GM23248 (cell line): Measurements from ENCODE around the gene GPS1. TPM values are rescaled to one million over a fixed set of nuclear protein-coding genes. Genes with fewer than 3 reads are reported as not detected.

Source experiments
- DNase-seq: peaks from one replicate; pipeline ENCODE4 v3.0.0-alpha.2; 2015
- H2AFZ ChIP-seq: fragments of 200-600 bp; sonication (generic); 2 replicates; pipeline ENCODE4 v1.6.1; 2016; ENCODE audit warnings: antibody characterized with exemption
- H3F3A ChIP-seq: fragments of 200-600 bp; sonication (generic); 2 replicates; pipeline ENCODE4 v1.6.1; 2016; ENCODE audit warnings: mild to moderate bottlenecking, antibody characterized with exemption, mixed run types; ENCODE audit not compliant: insufficient read depth
- H3K27ac ChIP-seq: fragments of 200-600 bp; sonication (generic); 2 replicates; pipeline ENCODE4 v1.5.1; 2016; ENCODE audit warnings: mild to moderate bottlenecking
- H3K27me3 ChIP-seq: fragments of 200-600 bp; sonication (generic); replicated peaks from 2 replicates; pipeline ENCODE4 v1.6.1; 2016; ENCODE audit warnings: mild to moderate bottlenecking; ENCODE audit not compliant: insufficient read depth
- H3K36me3 ChIP-seq: fragments of 200-600 bp; sonication (generic); 2 replicates; pipeline ENCODE4 v1.6.1; 2016; ENCODE audit warnings: low read depth, mild to moderate bottlenecking
- H3K4me1 ChIP-seq: fragments of 200-600 bp; sonication (generic); 2 replicates; pipeline ENCODE4 v1.6.1; 2016; ENCODE audit warnings: mild to moderate bottlenecking; ENCODE audit not compliant: insufficient read depth
- H3K4me2 ChIP-seq: fragments of 200-600 bp; sonication (generic); one replicate; pipeline ENCODE4 v1.6.1; 2016; ENCODE audit warnings: mild to moderate bottlenecking; ENCODE audit not compliant: unreplicated experiment
- H3K4me3 ChIP-seq: fragments of 200-600 bp; sonication (generic); 2 replicates; pipeline ENCODE4 v1.5.1; 2016; ENCODE audit warnings: mild to moderate bottlenecking
- H3K79me2 ChIP-seq: fragments of 200-600 bp; sonication (generic); 2 replicates; pipeline ENCODE4 v1.6.1; 2016; ENCODE audit warnings: mild to moderate bottlenecking; ENCODE audit not compliant: insufficient read depth
- H3K9ac ChIP-seq: fragments of 200-600 bp; sonication (generic); 2 replicates; pipeline ENCODE4 v1.6.1; 2016; ENCODE audit warnings: mild to moderate bottlenecking
- H3K9me2 ChIP-seq: fragments of 200-600 bp; sonication (generic); 2 replicates; pipeline ENCODE4 v1.6.1; 2016; ENCODE audit warnings: mixed run types, mild to moderate bottlenecking, moderate library complexity; ENCODE audit not compliant: insufficient read depth
- H3K9me3 ChIP-seq: fragments of 200-600 bp; sonication (generic); one replicate; pipeline ENCODE4 v1.6.1; 2017; ENCODE audit warnings: low read depth
- H4K20me1 ChIP-seq: fragments of 200-600 bp; sonication (generic); 2 replicates; pipeline ENCODE4 v1.6.0; 2016; ENCODE audit not compliant: insufficient read depth
- EZH2 ChIP-seq: fragments of 200-600 bp; sonication (generic); IDR thresholded peaks from 2 replicates; pipeline ENCODE4 v1.6.1; 2018; ENCODE audit warnings: antibody characterized with exemption, mild to moderate bottlenecking; ENCODE audit not compliant: insufficient read depth, poor library complexity, severe bottlenecking
- EZH2phosphoT487 ChIP-seq: fragments of 200-600 bp; sonication (generic); IDR thresholded peaks from 2 replicates; pipeline ENCODE4 v1.6.1; 2018; ENCODE audit warnings: antibody characterized with exemption, moderate library complexity, mild to moderate bottlenecking, low read depth; ENCODE audit not compliant: insufficient read depth
- WGBS, 2 experiments: methylation state at CpG; one replicate each; pipeline ENCODE4 v1.1.6; 2015 to 2017; ENCODE audit warnings: low lambda C conversion rate in 2 of 2, low coverage in 1 of 2; ENCODE audit errors: missing lambda C conversion rate in 2 of 2; 5-methylcytosine and 5-hydroxymethylcytosine counted together
- in situ Hi-C: fragments of 300-500 bp; cut with MboI; formaldehyde crosslinking; loops from 2 replicates; pipeline ENCODE4 v1.15.0; 2020
- polyA plus RNA-seq: library from polyadenylated mRNA; unstranded; fragments of >200 nt; fragmentation: Nextera tagmentation; extraction: Ambion mirVana; gene quantifications from 2 replicates; pipeline ENCODE4 v1.2.1, GENCODE V29; 2016
- total RNA-seq: library from RNA; depleted of rRNA; stranded (reverse); fragments of >200 nt; shearing (Covaris generic); gene quantifications from 2 replicates; pipeline ENCODE4 v1.2.3, GENCODE V29; 2014

The GPS1 gene
- total and polyA plus RNA-seq, 2 experiments from 2014 or later, result 104 to 130 TPM

- H3K9me3 ChIP-seq, result no peaks in the 10 kb centered on the region
- H3K4me1 ChIP-seq, result peaks cover 4% of the 10 kb centered on the region; the same call in 1 of the 2 replicates
- no peak overlapping the region for H2AFZ ChIP-seq
- H3K4me3 ChIP-seq, result no peak overlapping the region
- H3F3A ChIP-seq, result no peaks in the 10 kb centered on the region
- no peaks in the 10 kb centered on the region for H3K36me3 ChIP-seq
- H4K20me1 ChIP-seq, result no peaks in the 10 kb centered on the region
- no peaks in the 10 kb centered on the region for H3K27me3 ChIP-seq
- H3K79me2 ChIP-seq, result peaks cover 6% of the 10 kb centered on the region
- DNase-seq, result no peak
- H3K4me2 ChIP-seq, result no peak overlapping the region
- in situ Hi-C loops, result no loop called here
- no peak for TF ChIP-seq EZH2
- TF ChIP-seq EZH2phosphoT487, result no peak
- H3K9me2 ChIP-seq, result no peaks in the 10 kb centered on the region
- 70 to 74% methylated on average over 16 to 18 of the region's 18 CpGs for WGBS, 2 experiments
- H3K9ac ChIP-seq, result no peak overlapping the region
- no peak overlapping the region for H3K27ac ChIP-seq
Measured at GRCh38 chr17:82101767-82102679, 50.3 kb downstream of the GPS1 start.

DNA sequence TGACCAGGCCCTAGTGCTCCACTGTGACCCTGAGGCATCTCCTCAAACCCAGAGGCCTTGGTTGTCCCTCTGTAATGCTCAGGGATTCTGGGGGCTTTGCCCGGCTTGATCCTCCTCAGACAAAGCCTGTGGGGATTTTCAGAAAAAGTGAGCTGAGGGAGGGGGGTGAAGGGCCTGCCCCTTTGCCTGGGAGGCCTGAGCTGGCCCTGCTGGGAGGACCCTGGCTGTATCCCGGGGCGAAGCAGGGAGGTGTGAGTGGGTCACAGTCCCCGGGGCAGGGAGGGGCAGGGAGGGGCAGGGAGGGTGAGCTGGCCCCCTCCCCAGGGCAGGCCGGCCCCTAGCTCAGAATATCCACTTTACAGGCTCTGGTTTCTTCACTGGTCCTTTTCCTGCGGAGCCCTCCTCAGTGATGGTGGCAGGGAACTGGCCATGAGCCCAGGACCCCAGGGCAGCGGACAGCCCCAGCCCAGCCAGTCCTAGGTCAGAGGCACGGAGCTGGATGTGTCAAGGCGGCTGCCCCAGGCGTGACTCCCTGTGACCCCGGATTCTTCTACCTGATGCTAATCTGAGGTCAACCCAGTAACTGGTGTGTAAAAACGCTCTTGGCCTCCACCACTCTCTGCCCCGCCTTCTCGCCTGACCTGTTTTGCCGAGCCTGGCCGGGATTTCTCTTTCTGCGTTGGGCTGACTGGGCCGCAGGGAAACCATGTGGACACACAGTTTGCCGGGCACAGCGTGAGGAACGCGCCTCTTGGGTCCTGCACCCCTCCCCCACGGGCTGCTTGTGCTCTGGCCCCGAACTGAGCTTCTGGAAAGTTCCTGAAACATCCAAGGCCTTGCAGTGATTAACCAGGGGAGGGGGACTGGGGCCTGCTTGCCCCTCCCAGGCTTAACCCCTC is 52.1 kb downstream of the GPS1 start:
- Histone ChIP-seq H3K36me3 (no peaks in the 10 kb centered on the region), H3K9me2 (no peaks in the 10 kb centered on the region), H3K9ac (no peak overlapping the region), H3K27ac (no peak overlapping the region), H3K27me3 (no peaks in the 10 kb centered on the region), H3K4me1 (peaks cover 4% of the 10 kb centered on the region; the same call in 1 of the 2 replicates), H3K9me3 (no peaks in the 10 kb centered on the region), H3F3A (no peaks in the 10 kb centered on the region), H3K4me2 (no peak overlapping the region), H3K4me3 (no peak overlapping the region), H4K20me1 (no peaks in the 10 kb centered on the region), H3K79me2 (no peaks in the 10 kb centered on the region), H2AFZ (no peak overlapping the region)
- in situ Hi-C loops, result no loop called here
- WGBS, 2 experiments, result 51 to 52% methylated on average over 23 to 24 of the region's 24 CpGs
- DNase-seq, result peak; percentile 27
- TF ChIP-seq EZH2, result no peak
- no peak for TF ChIP-seq EZH2phosphoT487

DNA sequence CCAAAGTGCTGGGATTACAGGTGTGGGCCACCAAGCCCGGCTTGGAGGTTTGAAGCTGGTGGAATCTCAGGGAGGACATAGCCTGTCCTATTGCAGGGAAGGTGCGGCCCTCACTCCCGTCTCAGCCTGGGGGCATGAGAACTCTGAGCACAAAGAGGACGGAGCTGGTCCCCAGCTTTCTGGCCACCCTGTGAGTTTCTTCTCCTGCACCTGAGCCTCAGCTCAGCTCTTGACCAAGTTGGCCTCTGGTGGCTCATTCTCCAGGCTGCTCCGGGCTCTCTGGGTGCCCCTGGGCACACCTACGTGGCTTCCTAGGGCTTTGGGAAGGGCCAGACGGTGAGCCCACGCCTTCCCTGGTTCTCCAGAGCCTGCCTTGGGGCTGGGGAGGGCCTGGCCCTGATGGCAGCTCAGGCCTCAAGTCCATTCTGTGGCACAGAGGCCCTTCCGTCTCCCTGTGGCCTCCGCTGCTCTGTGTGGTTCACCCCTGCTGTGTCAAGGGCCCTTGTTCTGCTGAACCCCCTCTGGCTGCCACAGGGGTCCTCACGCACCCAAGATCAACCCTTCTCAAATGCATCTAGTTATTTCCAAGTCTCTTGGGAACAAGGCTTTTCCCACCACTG is 53.2 kb downstream of the GPS1 start:
- Histone ChIP-seq H3K9me2 (no peaks in the 10 kb centered on the region), H2AFZ (no peak overlapping the region), H3K4me1 (no peaks in the 10 kb centered on the region; the same call in 1 of the 2 replicates), H3K79me2 (no peaks in the 10 kb centered on the region), H3K27me3 (no peaks in the 10 kb centered on the region), H3K36me3 (no peaks in the 10 kb centered on the region), H3K4me3 (no peak overlapping the region), H3K9me3 (no peaks in the 10 kb centered on the region), H3K9ac (no peak overlapping the region), H4K20me1 (no peaks in the 10 kb centered on the region), H3K27ac (no peak overlapping the region), H3K4me2 (no peak overlapping the region), H3F3A (no peaks in the 10 kb centered on the region)
- no peak for TF ChIP-seq EZH2phosphoT487
- TF ChIP-seq EZH2, result no peak
- in situ Hi-C loops, result no loop called here
- DNase-seq, result no peak
- WGBS, 2 experiments, result 82 to 89% methylated on average over 11 of the region's 11 CpGs

GRCh38 chr17:82105417-82105881 is 53.8 kb downstream of the GPS1 start:
- H3K9me3 ChIP-seq, result no peaks in the 10 kb centered on the region
- H3K27me3 ChIP-seq, result no peaks in the 10 kb centered on the region
- H3K9ac ChIP-seq, result no peak overlapping the region
- no peak overlapping the region for H3K4me3 ChIP-seq
- H3K27ac ChIP-seq, result no peak overlapping the region
- 89 to 93% methylated on average over 13 of the region's 13 CpGs for WGBS, 2 experiments
- no peaks in the 10 kb centered on the region for H3K9me2 ChIP-seq
- no peak for DNase-seq
- H3K4me1 ChIP-seq, result no peaks in the 10 kb centered on the region; the same call in 1 of the 2 replicates
- H3K4me2 ChIP-seq, result no peak overlapping the region
- no peaks in the 10 kb centered on the region for H3F3A ChIP-seq
- H3K79me2 ChIP-seq, result no peaks in the 10 kb centered on the region
- in situ Hi-C loops, result no loop called here
- no peaks in the 10 kb centered on the region for H3K36me3 ChIP-seq
- H2AFZ ChIP-seq, result no peak overlapping the region
- no peaks in the 10 kb centered on the region for H4K20me1 ChIP-seq
- TF ChIP-seq EZH2 (no peak), EZH2phosphoT487 (no peak)
